K562 (cell line): Measurements from ENCODE around the gene CEP20. TPM values are rescaled to one million over a fixed set of nuclear protein-coding genes. Genes with fewer than 3 reads are reported as not detected.

Source experiments
- C11orf30 ChIP-seq: fragments of 450-650 bp; IDR thresholded peaks from 2 replicates; pipeline ENCODE4 v1.6.1; 2016; ENCODE audit warnings: low read depth, mild to moderate bottlenecking
- CBX2 ChIP-seq: fragments of 200-600 bp; sonication (generic); IDR thresholded peaks from one replicate; pipeline ENCODE4 v1.6.1; 2012; ENCODE audit warnings: mild to moderate bottlenecking, low read length, inconsistent platforms; ENCODE audit not compliant: insufficient read depth, poor library complexity, severe bottlenecking
- CCNT2 ChIP-seq: IDR thresholded peaks from 2 replicates; pipeline ENCODE4 v1.6.1; 2011; ENCODE audit warnings: borderline replicate concordance, low read depth, mild to moderate bottlenecking, moderate library complexity, mixed read lengths, low read length; ENCODE audit not compliant: insufficient read length; ENCODE audit errors: extremely low read depth
- CHD1 ChIP-seq: fragments of 200-600 bp; sonication (generic); IDR thresholded peaks from one replicate; pipeline ENCODE4 v1.6.1; 2012; ENCODE audit warnings: mild to moderate bottlenecking, moderate library complexity, low read length, inconsistent platforms
- HEY1 ChIP-seq: fragments of 250-450 bp; sonication (Bioruptor Pico); IDR thresholded peaks from 2 replicates; pipeline ENCODE4 v1.5.0; 2020; ENCODE audit warnings: mild to moderate bottlenecking, moderate library complexity, borderline replicate concordance
- IRF2 ChIP-seq: sonication (generic); formaldehyde crosslinking; IDR thresholded peaks from 2 replicates; pipeline ENCODE4 v1.8.1; 2022; ENCODE audit warnings: mild to moderate bottlenecking, missing genetic modification reagents
- MIER1 ChIP-seq: fragments of 450-650 bp; IDR thresholded peaks from 2 replicates; pipeline ENCODE4 v1.6.1; 2016; ENCODE audit warnings: antibody characterized with exemption, mild to moderate bottlenecking, low read depth
- NR1H2 ChIP-seq: sonication (generic); formaldehyde crosslinking; IDR thresholded peaks from 2 replicates; pipeline ENCODE4 v1.4.0; 2020; ENCODE audit warnings: mild to moderate bottlenecking, missing genetic modification reagents
- PHF20 ChIP-seq: fragments of 450-650 bp; IDR thresholded peaks from 2 replicates; pipeline ENCODE4 v1.6.1; 2018; ENCODE audit not compliant: partially characterized antibody
- PTBP1 ChIP-seq: fragments of 200-400 bp; formaldehyde crosslinking; IDR thresholded peaks from 2 replicates; pipeline ENCODE4 v1.6.1; 2017; ENCODE audit warnings: low read depth, low read length
- SLC30A9 ChIP-seq: fragments of 250-450 bp; sonication (Bioruptor Pico); IDR thresholded peaks from 2 replicates; pipeline ENCODE4 v1.8.0; 2022; ENCODE audit warnings: mild to moderate bottlenecking, moderate library complexity
- SRF ChIP-seq, 2 experiments: fragments of 250-450, 450-650 bp in 1 of 2; sonication (Bioruptor Pico) in 1 of 2; sonication (generic) in 1 of 2; formaldehyde crosslinking; IDR thresholded peaks; 2 replicates each; pipeline versions ENCODE4 v1.5.0 to v1.5.1; 2020 to 2022; ENCODE audit warnings: mild to moderate bottlenecking in 1 of 2, missing genetic modification reagents in 1 of 2
- ZMIZ1 ChIP-seq, 2 experiments: fragments of 150-350 bp in 1 of 2; IDR thresholded peaks; 2 replicates each; pipeline ENCODE4 v1.6.1; 2012 to 2016; ENCODE audit warnings: low read depth in 2 of 2, low read length in 2 of 2, mild to moderate bottlenecking in 1 of 2, moderate library complexity in 1 of 2
- polyA plus RNA-seq, 8 experiments: library from polyadenylated mRNA; depleted of rRNA in 4 of 8; stranded (reverse) in 5 of 8; unstranded in 3 of 8; fragments of >200 nt; fragmentation: Nextera tagmentation in 2 of 8; fragmentation: Illumina TruSeq in 1 of 8; extraction: Ambion mirVana in 2 of 8; extraction: Trizol in 1 of 8; gene quantifications; 2 replicates each; pipeline versions ENCODE4 v1.2.1 to v1.2.3, GENCODE V29; 2011 to 2014; ENCODE audit warnings: inconsistent platforms in 1 of 8, missing spikeins in 1 of 8
- total RNA-seq, 7 experiments: library from RNA; depleted of rRNA in 6 of 7; stranded (reverse); fragments of >200 nt in 6 of 7; fragmentation: Illumina TruSeq in 2 of 7; extraction: Trizol in 2 of 7; gene quantifications; 2 replicates each; pipeline versions ENCODE4 v1.2.1 to v1.2.3, GENCODE V29; 2011 to 2021; ENCODE audit warnings: low replicate concordance in 1 of 7
- TF ChIP-seq, protein P1 (sequence below): sonication (generic); formaldehyde crosslinking; IDR thresholded peaks from 2 replicates; pipeline ENCODE4 v1.9.0; 2022; ENCODE audit warnings: mild to moderate bottlenecking, missing genetic modification reagents
- TF ChIP-seq, protein P2 (sequence below): fragments of 450-650 bp; IDR thresholded peaks from 2 replicates; pipeline ENCODE4 v1.6.1; 2016; ENCODE audit warnings: borderline replicate concordance
- TF ChIP-seq, protein P3 (sequence below): fragments of 450-650 bp; IDR thresholded peaks from 2 replicates; pipeline ENCODE4 v1.6.1; 2018; ENCODE audit not compliant: partially characterized antibody

The CEP20 gene
- total and polyA plus RNA-seq, 9 of the 15 experiments (the other 6 are each of a cell fraction or from before 2014, with no cell fraction given) = 41.3 to 150 (median 104) TPM

DNA sequence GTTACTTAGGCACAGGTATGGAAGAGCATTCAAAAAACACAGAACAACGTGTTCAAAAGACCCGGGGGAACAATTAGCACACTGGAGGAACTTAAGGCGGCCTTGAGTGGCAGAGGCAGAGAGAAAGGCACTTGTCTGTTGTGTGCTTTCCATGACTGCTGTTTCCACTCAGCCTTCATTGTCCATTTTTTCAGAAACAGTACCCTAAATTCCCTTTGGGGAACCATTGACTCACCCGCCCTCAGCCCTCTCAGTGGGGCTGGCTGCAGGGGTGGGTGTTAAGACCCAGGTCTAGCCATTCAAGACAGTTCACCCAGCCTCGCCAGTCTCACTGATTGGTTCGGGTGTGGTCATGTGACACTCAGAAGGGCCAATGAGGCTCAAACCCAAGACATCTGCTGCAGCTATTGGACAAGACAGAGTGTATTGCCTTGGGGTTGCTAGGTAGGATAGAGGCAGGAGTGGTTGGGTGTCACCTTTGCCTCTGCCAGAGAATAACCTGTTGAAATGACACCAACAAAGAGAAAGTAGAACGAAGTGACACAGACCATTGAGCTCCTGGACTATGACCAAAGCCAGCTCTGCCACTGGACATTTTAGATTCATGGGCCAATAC, 19.6 kb upstream of the CEP20 start (continued):
- TF ChIP-seq C11orf30 (no peak), IRF2 (CRISPR knock-in tag) (no peak), CHD1 (no peak), HEY1 (CRISPR knock-in tag) (no peak), CBX2 (no peak), CCNT2 (no peak), SRF (CRISPR knock-in tag; IDR thresholded peaks at IDR 0.05) (no peak), ZMIZ1 (IDR thresholded peaks at IDR 0.05; ENCODE audit: low read depth in 2 of 2, low read length in 2 of 2) (no peak), PTBP1 (no peak), PHF20 (no peak), SLC30A9 (CRISPR knock-in tag) (no peak), NR1H2 (CRISPR knock-in tag) (no peak), MIER1 (no peak)
- TF ChIP-seq, protein P1, sequence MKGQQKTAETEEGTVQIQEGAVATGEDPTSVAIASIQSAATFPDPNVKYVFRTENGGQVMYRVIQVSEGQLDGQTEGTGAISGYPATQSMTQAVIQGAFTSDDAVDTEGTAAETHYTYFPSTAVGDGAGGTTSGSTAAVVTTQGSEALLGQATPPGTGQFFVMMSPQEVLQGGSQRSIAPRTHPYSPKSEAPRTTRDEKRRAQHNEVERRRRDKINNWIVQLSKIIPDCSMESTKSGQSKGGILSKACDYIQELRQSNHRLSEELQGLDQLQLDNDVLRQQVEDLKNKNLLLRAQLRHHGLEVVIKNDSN (CRISPR knock-in tag) = peak; percentile 94
- TF ChIP-seq, protein P2, sequence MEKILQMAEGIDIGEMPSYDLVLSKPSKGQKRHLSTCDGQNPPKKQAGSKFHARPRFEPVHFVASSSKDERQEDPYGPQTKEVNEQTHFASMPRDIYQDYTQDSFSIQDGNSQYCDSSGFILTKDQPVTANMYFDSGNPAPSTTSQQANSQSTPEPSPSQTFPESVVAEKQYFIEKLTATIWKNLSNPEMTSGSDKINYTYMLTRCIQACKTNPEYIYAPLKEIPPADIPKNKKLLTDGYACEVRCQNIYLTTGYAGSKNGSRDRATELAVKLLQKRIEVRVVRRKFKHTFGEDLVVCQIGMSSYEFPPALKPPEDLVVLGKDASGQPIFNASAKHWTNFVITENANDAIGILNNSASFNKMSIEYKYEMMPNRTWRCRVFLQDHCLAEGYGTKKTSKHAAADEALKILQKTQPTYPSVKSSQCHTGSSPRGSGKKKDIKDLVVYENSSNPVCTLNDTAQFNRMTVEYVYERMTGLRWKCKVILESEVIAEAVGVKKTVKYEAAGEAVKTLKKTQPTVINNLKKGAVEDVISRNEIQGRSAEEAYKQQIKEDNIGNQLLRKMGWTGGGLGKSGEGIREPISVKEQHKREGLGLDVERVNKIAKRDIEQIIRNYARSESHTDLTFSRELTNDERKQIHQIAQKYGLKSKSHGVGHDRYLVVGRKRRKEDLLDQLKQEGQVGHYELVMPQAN = no peak
- TF ChIP-seq, protein P3, sequence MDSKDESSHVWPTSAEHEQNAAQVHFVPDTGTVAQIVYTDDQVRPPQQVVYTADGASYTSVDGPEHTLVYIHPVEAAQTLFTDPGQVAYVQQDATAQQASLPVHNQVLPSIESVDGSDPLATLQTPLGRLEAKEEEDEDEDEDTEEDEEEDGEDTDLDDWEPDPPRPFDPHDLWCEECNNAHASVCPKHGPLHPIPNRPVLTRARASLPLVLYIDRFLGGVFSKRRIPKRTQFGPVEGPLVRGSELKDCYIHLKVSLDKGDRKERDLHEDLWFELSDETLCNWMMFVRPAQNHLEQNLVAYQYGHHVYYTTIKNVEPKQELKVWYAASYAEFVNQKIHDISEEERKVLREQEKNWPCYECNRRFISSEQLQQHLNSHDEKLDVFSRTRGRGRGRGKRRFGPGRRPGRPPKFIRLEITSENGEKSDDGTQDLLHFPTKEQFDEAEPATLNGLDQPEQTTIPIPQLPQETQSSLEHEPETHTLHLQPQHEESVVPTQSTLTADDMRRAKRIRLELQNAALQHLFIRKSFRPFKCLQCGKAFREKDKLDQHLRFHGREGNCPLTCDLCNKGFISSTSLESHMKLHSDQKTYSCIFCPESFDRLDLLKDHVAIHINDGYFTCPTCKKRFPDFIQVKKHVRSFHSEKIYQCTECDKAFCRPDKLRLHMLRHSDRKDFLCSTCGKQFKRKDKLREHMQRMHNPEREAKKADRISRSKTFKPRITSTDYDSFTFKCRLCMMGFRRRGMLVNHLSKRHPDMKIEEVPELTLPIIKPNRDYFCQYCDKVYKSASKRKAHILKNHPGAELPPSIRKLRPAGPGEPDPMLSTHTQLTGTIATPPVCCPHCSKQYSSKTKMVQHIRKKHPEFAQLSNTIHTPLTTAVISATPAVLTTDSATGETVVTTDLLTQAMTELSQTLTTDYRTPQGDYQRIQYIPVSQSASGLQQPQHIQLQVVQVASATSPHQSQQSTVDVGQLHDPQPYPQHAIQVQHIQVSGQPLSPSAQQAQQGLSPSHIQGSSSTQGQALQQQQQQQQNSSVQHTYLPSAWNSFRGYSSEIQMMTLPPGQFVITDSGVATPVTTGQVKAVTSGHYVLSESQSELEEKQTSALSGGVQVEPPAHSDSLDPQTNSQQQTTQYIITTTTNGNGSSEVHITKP = peak; percentile 72
